ENCODE results near the gene ESPN. TPM values are rescaled to one million over a fixed set of nuclear protein-coding genes. Genes with fewer than 3 reads are reported as not detected.

ESPN gene
- total RNA-seq, 2 donors from 2014 or later = 4.1 to 10.5 TPM

DNA sequence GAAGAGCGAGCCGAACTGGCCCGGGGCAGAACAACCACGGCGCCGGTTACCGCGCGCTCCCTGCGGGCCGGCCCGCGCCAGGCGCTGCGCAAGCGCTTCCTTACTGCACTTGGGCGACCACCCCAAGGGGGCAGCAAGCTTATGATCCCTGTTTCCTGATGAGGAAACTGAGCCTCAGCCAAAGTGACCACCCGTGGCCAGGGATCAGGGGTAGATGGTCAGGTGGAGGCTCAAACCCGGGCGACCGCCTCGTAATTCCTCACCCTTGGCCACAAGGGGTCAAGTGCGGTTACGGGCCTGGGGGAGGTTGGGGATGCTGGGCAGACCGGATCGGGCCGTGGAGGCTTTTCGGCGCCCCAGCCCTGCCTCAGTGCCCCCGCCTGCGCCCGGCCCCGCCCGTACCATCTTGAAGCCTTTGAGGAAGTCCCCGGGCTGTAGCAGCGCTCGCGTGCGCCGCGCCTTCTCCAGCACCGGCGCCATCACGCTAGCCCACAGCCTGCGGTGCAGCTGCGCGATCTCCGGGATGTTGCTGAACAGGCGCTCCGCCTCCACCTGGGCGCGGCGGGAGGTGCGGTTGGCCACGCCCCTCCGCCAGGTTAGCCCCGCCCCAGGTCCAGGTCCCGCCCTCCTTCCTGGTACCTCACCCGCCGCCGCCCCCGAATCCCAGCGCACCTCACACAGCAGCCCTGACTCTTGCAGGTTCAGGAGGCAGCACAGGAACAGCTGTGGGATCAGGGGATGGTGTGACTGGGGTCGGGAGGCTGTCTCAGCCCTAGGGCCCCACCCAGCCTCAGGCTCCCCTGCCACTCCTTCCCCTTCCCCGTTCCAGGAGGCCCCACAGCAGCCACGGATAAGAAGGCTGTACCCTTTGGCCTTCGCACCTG lies 46.8 kb downstream of the ESPN start:
- TF ChIP-seq, protein P1, sequence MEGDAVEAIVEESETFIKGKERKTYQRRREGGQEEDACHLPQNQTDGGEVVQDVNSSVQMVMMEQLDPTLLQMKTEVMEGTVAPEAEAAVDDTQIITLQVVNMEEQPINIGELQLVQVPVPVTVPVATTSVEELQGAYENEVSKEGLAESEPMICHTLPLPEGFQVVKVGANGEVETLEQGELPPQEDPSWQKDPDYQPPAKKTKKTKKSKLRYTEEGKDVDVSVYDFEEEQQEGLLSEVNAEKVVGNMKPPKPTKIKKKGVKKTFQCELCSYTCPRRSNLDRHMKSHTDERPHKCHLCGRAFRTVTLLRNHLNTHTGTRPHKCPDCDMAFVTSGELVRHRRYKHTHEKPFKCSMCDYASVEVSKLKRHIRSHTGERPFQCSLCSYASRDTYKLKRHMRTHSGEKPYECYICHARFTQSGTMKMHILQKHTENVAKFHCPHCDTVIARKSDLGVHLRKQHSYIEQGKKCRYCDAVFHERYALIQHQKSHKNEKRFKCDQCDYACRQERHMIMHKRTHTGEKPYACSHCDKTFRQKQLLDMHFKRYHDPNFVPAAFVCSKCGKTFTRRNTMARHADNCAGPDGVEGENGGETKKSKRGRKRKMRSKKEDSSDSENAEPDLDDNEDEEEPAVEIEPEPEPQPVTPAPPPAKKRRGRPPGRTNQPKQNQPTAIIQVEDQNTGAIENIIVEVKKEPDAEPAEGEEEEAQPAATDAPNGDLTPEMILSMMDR (conservative IDR thresholded peaks at IDR 0.05) = peak; percentile 54
- peak; percentile 89 for DNase-seq

DNA sequence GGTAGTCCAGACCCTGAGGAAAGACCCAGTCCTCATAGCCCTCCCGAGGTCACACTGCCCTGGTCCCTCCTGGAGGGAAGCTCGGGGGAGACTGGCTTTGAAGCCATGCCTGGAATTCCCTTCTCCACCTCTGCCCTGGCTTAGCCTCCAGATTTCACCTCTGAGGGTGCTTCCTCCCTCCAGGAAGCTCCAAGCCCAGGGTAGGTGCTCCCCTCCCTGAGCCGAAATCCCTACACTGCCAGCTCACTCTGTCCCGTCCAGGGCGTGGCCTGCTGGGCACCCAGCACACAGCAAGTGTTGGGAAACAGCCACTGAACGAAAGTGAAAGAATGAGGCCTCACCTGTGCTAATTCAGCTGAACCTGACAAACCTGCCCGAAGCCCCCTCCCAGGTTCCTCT lies 47.4 kb downstream of the ESPN start:
- Histone ChIP-seq H3K9me3 (ENCODE audit: control insufficient read depth, low read length) (no peaks in the 10 kb centered on the region), H3K4me1 (ENCODE audit: control insufficient read depth, insufficient read depth, low read length) (peaks cover 3% of the 10 kb centered on the region), H3K36me3 (ENCODE audit: control insufficient read depth, insufficient read depth, low read length) (peaks cover 27% of the 10 kb centered on the region), H3K4me3 (ENCODE audit: low read length) (no peak overlapping the region), H3K9ac (ENCODE audit: extremely low read depth, low read length, poor library complexity, severe bottlenecking) (no peak overlapping the region), H3K27me3 (ENCODE audit: control insufficient read depth, insufficient read depth, low read length, poor library complexity, severe bottlenecking) (no peaks in the 10 kb centered on the region), H3K27ac (ENCODE audit: low read depth, low read length) (no peak overlapping the region)
- Mint-ChIP-seq H3K4me3 (no peak overlapping the region), H3K27me3 (ENCODE audit: insufficient read depth) (peaks cover 6% of the 10 kb centered on the region), H3K4me1 (peaks cover 11% of the 10 kb centered on the region), H3K27ac (no peak overlapping the region), H3K36me3 (ENCODE audit: low read depth) (peaks cover 52% of the 10 kb centered on the region), H3K9me3 (no peaks in the 10 kb centered on the region)
- TF ChIP-seq, protein P1 (conservative IDR thresholded peaks at IDR 0.05) = no peak
- DNase-seq = no peak
- WGBS, 2 experiments (ENCODE audit: insufficient coverage in 1 of 2, insufficient read length in 1 of 2) = 95 to 97% methylated on average over 5 to 7 of the region's 7 CpGs

More for the DNA sequence above, 46.8 kb downstream of the ESPN start:
- Histone ChIP-seq H3K27me3 (ENCODE audit: control insufficient read depth, insufficient read depth, low read length, poor library complexity, severe bottlenecking) (no peaks in the 10 kb centered on the region), H3K9me3 (ENCODE audit: control insufficient read depth, low read length) (no peaks in the 10 kb centered on the region), H3K9ac (ENCODE audit: extremely low read depth, low read length, poor library complexity, severe bottlenecking) (no peak overlapping the region), H3K4me3 (ENCODE audit: low read length) (no peak overlapping the region), H3K36me3 (ENCODE audit: control insufficient read depth, insufficient read depth, low read length) (peaks cover 27% of the 10 kb centered on the region), H3K4me1 (ENCODE audit: control insufficient read depth, insufficient read depth, low read length) (peaks cover under 1% of the 10 kb centered on the region), H3K27ac (ENCODE audit: low read depth, low read length) (no peak overlapping the region)
- H3K4me3 Mint-ChIP-seq = peak overlapping the region; percentile 38
- peaks cover 49% of the 10 kb centered on the region for H3K36me3 Mint-ChIP-seq (ENCODE audit: low read depth)
- WGBS, 2 experiments (ENCODE audit: insufficient coverage in 1 of 2, insufficient read length in 1 of 2) = 95 to 98% methylated on average over 39 to 67 of the region's 67 CpGs
- H3K27ac Mint-ChIP-seq = no peak overlapping the region
- peaks cover 8% of the 10 kb centered on the region for H3K27me3 Mint-ChIP-seq (ENCODE audit: insufficient read depth)
- peaks cover 5% of the 10 kb centered on the region for H3K4me1 Mint-ChIP-seq
- H3K9me3 Mint-ChIP-seq = no peaks in the 10 kb centered on the region

DNA sequence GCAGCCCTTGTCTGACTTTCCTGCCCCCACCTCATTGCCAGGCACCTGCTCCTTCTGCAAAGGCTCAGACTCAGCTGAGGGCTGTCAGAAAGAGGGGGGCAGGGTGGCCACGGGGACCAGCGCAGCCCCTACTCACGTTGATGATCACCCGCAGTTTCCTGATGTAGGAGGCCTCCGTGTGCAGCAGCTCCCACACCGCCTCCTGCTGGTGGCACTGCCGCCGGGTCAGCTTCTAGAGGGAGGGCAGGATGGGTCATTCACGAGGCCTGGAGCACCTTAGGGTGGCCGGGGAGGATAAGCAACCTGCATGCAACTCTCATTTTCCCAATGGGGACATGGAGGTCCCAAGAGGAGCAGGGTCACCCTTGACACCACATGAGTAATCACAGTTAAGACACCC lies 47.8 kb downstream of the ESPN start:
- H3K27ac Mint-ChIP-seq = no peak overlapping the region
- peaks cover 6% of the 10 kb centered on the region for H3K27me3 Mint-ChIP-seq (ENCODE audit: insufficient read depth)
- H3K36me3 Mint-ChIP-seq (ENCODE audit: low read depth) = peaks cover 48% of the 10 kb centered on the region
- no peak overlapping the region for H3K4me3 Mint-ChIP-seq
- Histone ChIP-seq H3K4me1 (ENCODE audit: control insufficient read depth, insufficient read depth, low read length) (peaks cover 3% of the 10 kb centered on the region), H3K27ac (ENCODE audit: low read depth, low read length) (no peak overlapping the region), H3K36me3 (ENCODE audit: control insufficient read depth, insufficient read depth, low read length) (peaks cover 27% of the 10 kb centered on the region), H3K9ac (ENCODE audit: extremely low read depth, low read length, poor library complexity, severe bottlenecking) (no peak overlapping the region), H3K9me3 (ENCODE audit: control insufficient read depth, low read length) (no peaks in the 10 kb centered on the region), H3K27me3 (ENCODE audit: control insufficient read depth, insufficient read depth, low read length, poor library complexity, severe bottlenecking) (no peaks in the 10 kb centered on the region), H3K4me3 (ENCODE audit: low read length) (no peak overlapping the region)
- TF ChIP-seq, protein P1 (conservative IDR thresholded peaks at IDR 0.05) = peak; percentile 71
- H3K4me1 Mint-ChIP-seq = peaks cover 15% of the 10 kb centered on the region
- 88 to 91% methylated on average over 8 to 10 of the region's 10 CpGs for WGBS, 2 experiments (ENCODE audit: insufficient coverage in 1 of 2, insufficient read length in 1 of 2)
- DNase-seq = no peak
- no peaks in the 10 kb centered on the region for H3K9me3 Mint-ChIP-seq
